CD4-positive, CD25-positive, alpha-beta regulatory T cell (primary cell): ENCODE results near the gene SCTR. TPM values are rescaled to one million over a fixed set of nuclear protein-coding genes. Genes with fewer than 3 reads are reported as not detected.

Source experiments
- ATAC-seq, 2 donors: fragments of 150-1000 bp; cut with Tn5 transposase; one replicate each; pipeline ENCODE4 v1.10.0; 2021; ENCODE audit warnings: low read depth in 2 of 2, moderate number of reproducible peaks in 2 of 2, moderate library complexity in 1 of 2
- DNase-seq, 3 donors: peaks; one replicate each; pipeline versions ENCODE4 v3.0.0 to v3.0.0-alpha.2; 2012 to 2022; ENCODE audit warnings: mixed read lengths in 1 of 3
- H3K27ac ChIP-seq: one replicate; pipeline ENCODE4 v1.7.0; 2013; ENCODE audit warnings: mild to moderate bottlenecking, low read length; ENCODE audit not compliant: insufficient read depth, poor library complexity, severe bottlenecking
- H3K27me3 ChIP-seq: one replicate; pipeline ENCODE4 v1.7.0; 2013; ENCODE audit warnings: low read length; ENCODE audit not compliant: control insufficient read depth, insufficient read depth
- H3K36me3 ChIP-seq: one replicate; pipeline ENCODE4 v1.7.0; 2013; ENCODE audit warnings: mild to moderate bottlenecking, low read length, moderate library complexity; ENCODE audit not compliant: control insufficient read depth, insufficient read depth
- H3K4me1 ChIP-seq: 2 replicates; pipeline ENCODE4 v1.7.0; 2013; ENCODE audit warnings: mild to moderate bottlenecking, low read length; ENCODE audit not compliant: insufficient read depth, control insufficient read depth, poor library complexity, severe bottlenecking
- H3K4me3 ChIP-seq: one replicate; pipeline ENCODE4 v1.7.0; 2013; ENCODE audit warnings: low read depth, mild to moderate bottlenecking, low read length, moderate library complexity
- H3K9me3 ChIP-seq, 2 experiments: 1 replicate in 1 of 2; 2 replicates in 1 of 2; pipeline ENCODE4 v1.7.0; 2013; ENCODE audit warnings: low read length in 2 of 2, mild to moderate bottlenecking in 1 of 2, moderate library complexity in 1 of 2; ENCODE audit not compliant: control insufficient read depth in 2 of 2
- H3K27ac Mint-ChIP-seq, 3 donors: one replicate each; pipeline ENCODE4 v1.8.0; 2020 to 2022; ENCODE audit warnings: mild to moderate bottlenecking in 3 of 3, mixed read lengths in 3 of 3, moderate library complexity in 2 of 3
- H3K27me3 Mint-ChIP-seq: one replicate; pipeline ENCODE4 v1.8.0; 2022; ENCODE audit warnings: mild to moderate bottlenecking, mixed read lengths
- H3K36me3 Mint-ChIP-seq: one replicate; pipeline ENCODE4 v1.8.0; 2020; ENCODE audit warnings: mixed read lengths
- H3K4me1 Mint-ChIP-seq, 4 donors: one replicate each; pipeline ENCODE4 v1.8.0; 2020 to 2022; ENCODE audit warnings: mixed read lengths in 4 of 4, mild to moderate bottlenecking in 1 of 4
- H3K4me3 Mint-ChIP-seq, 4 donors: one replicate each; pipeline ENCODE4 v1.8.0; 2020 to 2022; ENCODE audit warnings: mild to moderate bottlenecking in 4 of 4, mixed read lengths in 4 of 4, moderate library complexity in 3 of 4
- H3K9me3 Mint-ChIP-seq, 7 donors: one replicate each; pipeline ENCODE4 v1.8.0; 2020 to 2022; ENCODE audit warnings: mixed read lengths in 7 of 7, mild to moderate bottlenecking in 3 of 7, moderate library complexity in 2 of 7
- polyA plus RNA-seq, 4 donors: library from polyadenylated mRNA; unstranded; fragments of 300-500 nt; fragmentation: Illumina TruSeq; gene quantifications; one replicate each; pipeline ENCODE4 v1.2.3, GENCODE V29; 2021
- total RNA-seq: library from RNA; stranded (reverse); gene quantifications from one replicate; pipeline ENCODE4 v1.2.3, GENCODE V29; 2022

Gene SCTR
- total and polyA plus RNA-seq, 5 donors from 2014 or later: not detected

GRCh38 chr2:119537792-119538191 lies 13.5 kb upstream of the SCTR start:
- Histone ChIP-seq H3K9me3 (peaks cover 14 to 15% of the 10 kb centered on the region in 2 experiments), H3K27ac (no peak overlapping the region), H3K27me3 (peaks cover 10% of the 10 kb centered on the region), H3K4me3 (no peak overlapping the region), H3K4me1 (no peaks in the 10 kb centered on the region), H3K36me3 (no peaks in the 10 kb centered on the region)
- Mint-ChIP-seq H3K27me3 (peaks cover 23% of the 10 kb centered on the region), H3K27ac (no peak overlapping the region), H3K4me1 (no peaks in the 10 kb centered on the region), H3K9me3 (peaks cover 0 to 27% (median 7%) of the 10 kb centered on the region in 7 donors), H3K4me3 (no peak overlapping the region), H3K36me3 (no peaks in the 10 kb centered on the region)
- no peak for DNase-seq
- no peak for ATAC-seq

DNA sequence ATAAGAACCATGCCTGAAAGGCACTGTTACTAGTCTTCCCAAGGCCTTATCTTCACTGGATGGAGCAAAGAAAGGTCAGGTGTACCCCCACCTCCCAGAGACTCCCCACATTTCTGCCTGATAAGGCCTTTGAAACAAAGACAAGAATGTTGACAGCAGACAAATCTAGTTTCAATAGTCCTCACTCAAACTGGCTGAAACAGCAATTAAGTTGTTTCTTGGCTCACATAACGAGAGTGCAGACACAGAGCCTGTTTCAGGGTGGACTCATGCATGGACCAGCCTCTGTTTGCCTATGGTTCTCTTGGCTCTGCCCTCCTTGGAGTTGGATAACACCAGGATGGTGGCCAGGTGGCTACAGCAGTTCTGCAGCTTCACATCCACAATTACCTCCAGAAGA lies 12.4 kb upstream of the SCTR start:
- Mint-ChIP-seq H3K36me3 (no peaks in the 10 kb centered on the region), H3K4me1 (no peaks in the 10 kb centered on the region), H3K9me3 (peaks cover 0 to 31% (median 10%) of the 10 kb centered on the region in 7 donors), H3K4me3 (no peak overlapping the region), H3K27ac (no peak overlapping the region), H3K27me3 (peaks cover 16% of the 10 kb centered on the region)
- H3K9me3 ChIP-seq: peaks cover 19 to 23% of the 10 kb centered on the region in 2 experiments
- no peaks in the 10 kb centered on the region for H3K36me3 ChIP-seq
- H3K27ac ChIP-seq: no peak overlapping the region
- peaks cover 7% of the 10 kb centered on the region for H3K27me3 ChIP-seq
- no peak overlapping the region for H3K4me3 ChIP-seq
- no peaks in the 10 kb centered on the region for H3K4me1 ChIP-seq
- ATAC-seq (no peak), DNase-seq (no peak)

- no peaks in the 10 kb centered on the region for H3K36me3 Mint-ChIP-seq
- Histone ChIP-seq H3K4me3 (no peak overlapping the region), H3K27me3 (peaks cover 4% of the 10 kb centered on the region), H3K9me3 (peaks cover 23 to 24% of the 10 kb centered on the region in 2 experiments), H3K36me3 (no peaks in the 10 kb centered on the region), H3K27ac (no peak overlapping the region), H3K4me1 (no peaks in the 10 kb centered on the region)
- no peaks in the 10 kb centered on the region for H3K4me1 Mint-ChIP-seq
- ATAC-seq (no peak), DNase-seq (no peak)
- H3K27ac Mint-ChIP-seq: no peak overlapping the region
- peaks cover 0 to 35% (median 10%) of the 10 kb centered on the region in 7 donors for H3K9me3 Mint-ChIP-seq
- H3K4me3 Mint-ChIP-seq: no peak overlapping the region
- peaks cover 11% of the 10 kb centered on the region for H3K27me3 Mint-ChIP-seq
These were observed 11.9 kb upstream of the SCTR start for GRCh38 chr2:119536211-119536610.

DNA sequence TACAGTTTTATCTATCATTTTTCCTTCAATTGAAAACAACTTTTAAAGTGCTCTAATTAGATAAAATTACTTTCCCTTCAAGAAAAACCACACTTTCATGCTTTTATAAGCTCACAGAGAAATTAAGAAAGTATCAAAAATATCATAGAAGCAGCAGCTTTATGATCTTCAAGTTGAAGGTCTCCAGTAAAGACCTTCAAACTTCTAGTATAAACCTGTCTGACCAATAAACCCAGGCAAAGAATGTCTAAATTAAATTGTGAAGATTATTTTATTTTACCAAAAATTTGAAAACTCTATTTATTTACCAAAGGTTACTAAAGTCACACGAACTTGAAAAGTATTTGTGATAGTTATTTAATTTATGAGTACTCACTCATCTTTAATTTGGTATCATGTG lies 9.3 kb upstream of the SCTR start:
- H3K36me3 Mint-ChIP-seq: no peaks in the 10 kb centered on the region
- peaks cover 11% of the 10 kb centered on the region for H3K27me3 Mint-ChIP-seq
- Histone ChIP-seq H3K4me3 (no peak overlapping the region), H3K4me1 (no peaks in the 10 kb centered on the region), H3K36me3 (no peaks in the 10 kb centered on the region), H3K9me3 (peaks cover 23 to 24% of the 10 kb centered on the region in 2 experiments), H3K27me3 (no peaks in the 10 kb centered on the region), H3K27ac (no peak overlapping the region)
- peaks cover 0 to 40% (median 10%) of the 10 kb centered on the region in 7 donors for H3K9me3 Mint-ChIP-seq
- ATAC-seq (no peak), DNase-seq (no peak)
- H3K4me3 Mint-ChIP-seq: no peak overlapping the region
- no peaks in the 10 kb centered on the region for H3K4me1 Mint-ChIP-seq
- no peak overlapping the region for H3K27ac Mint-ChIP-seq

GRCh38 chr2:119531292-119531691 lies 7.0 kb upstream of the SCTR start:
- Histone ChIP-seq H3K36me3 (no peaks in the 10 kb centered on the region), H3K4me3 (no peak overlapping the region), H3K4me1 (no peaks in the 10 kb centered on the region), H3K27me3 (peaks cover 3% of the 10 kb centered on the region), H3K27ac (no peak overlapping the region), H3K9me3 (peaks cover 23 to 24% of the 10 kb centered on the region in 2 experiments)
- Mint-ChIP-seq H3K27me3 (peaks cover 5% of the 10 kb centered on the region), H3K36me3 (no peaks in the 10 kb centered on the region), H3K4me3 (no peak overlapping the region), H3K27ac (no peak overlapping the region), H3K4me1 (no peaks in the 10 kb centered on the region), H3K9me3 (peaks cover 0 to 38% (median 13%) of the 10 kb centered on the region in 7 donors)
- DNase-seq (no peak), ATAC-seq (no peak)

- H3K9me3 Mint-ChIP-seq: peaks cover 0 to 15% (median 8%) of the 10 kb centered on the region in 7 donors
- Histone ChIP-seq H3K9me3 (peaks cover 10 to 12% of the 10 kb centered on the region in 2 experiments), H3K4me3 (no peak overlapping the region), H3K36me3 (no peaks in the 10 kb centered on the region), H3K27ac (no peak overlapping the region), H3K27me3 (peaks cover 13% of the 10 kb centered on the region), H3K4me1 (no peaks in the 10 kb centered on the region)
- H3K4me3 Mint-ChIP-seq: no peak overlapping the region
- H3K4me1 Mint-ChIP-seq: no peaks in the 10 kb centered on the region
- no peak overlapping the region for H3K27ac Mint-ChIP-seq
- ATAC-seq: no peak
- no peak for DNase-seq
- H3K36me3 Mint-ChIP-seq: no peaks in the 10 kb centered on the region
- H3K27me3 Mint-ChIP-seq: peaks cover 15% of the 10 kb centered on the region
These were observed 3.7 kb upstream of the SCTR start for GRCh38 chr2:119527999-119528398.

DNA sequence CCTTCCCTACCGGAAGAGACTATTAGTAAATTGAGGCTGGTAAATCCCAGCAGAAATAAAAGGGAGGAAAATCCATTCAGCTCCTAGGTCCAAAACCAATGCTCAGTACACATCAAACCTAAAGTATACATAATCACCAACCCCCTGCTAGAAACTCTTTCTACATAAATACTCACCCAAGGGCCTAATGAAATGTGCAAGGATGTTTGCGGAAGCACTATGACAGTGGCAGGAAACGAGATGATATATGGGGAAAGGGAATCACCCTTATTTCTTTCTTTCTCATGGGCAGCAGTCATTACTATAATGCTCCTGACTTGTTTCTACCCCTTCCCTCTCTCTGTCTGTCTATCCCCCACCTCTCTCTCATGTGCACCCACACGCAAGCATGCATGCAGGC lies 1.3 kb upstream of the SCTR start:
- H3K27me3 Mint-ChIP-seq: peaks cover 24% of the 10 kb centered on the region
- H3K4me3 Mint-ChIP-seq: no peak overlapping the region
- peaks cover 0 to 6% (median 0%) of the 10 kb centered on the region in 7 donors for H3K9me3 Mint-ChIP-seq
- Histone ChIP-seq H3K4me1 (no peaks in the 10 kb centered on the region), H3K27ac (no peak overlapping the region), H3K4me3 (no peak overlapping the region), H3K36me3 (no peaks in the 10 kb centered on the region), H3K27me3 (peaks cover 13% of the 10 kb centered on the region), H3K9me3 (no peaks in the 10 kb centered on the region)
- H3K36me3 Mint-ChIP-seq: no peaks in the 10 kb centered on the region
- H3K27ac Mint-ChIP-seq: no peak overlapping the region
- ATAC-seq (no peak), DNase-seq (no peak)
- no peaks in the 10 kb centered on the region for H3K4me1 Mint-ChIP-seq

DNA sequence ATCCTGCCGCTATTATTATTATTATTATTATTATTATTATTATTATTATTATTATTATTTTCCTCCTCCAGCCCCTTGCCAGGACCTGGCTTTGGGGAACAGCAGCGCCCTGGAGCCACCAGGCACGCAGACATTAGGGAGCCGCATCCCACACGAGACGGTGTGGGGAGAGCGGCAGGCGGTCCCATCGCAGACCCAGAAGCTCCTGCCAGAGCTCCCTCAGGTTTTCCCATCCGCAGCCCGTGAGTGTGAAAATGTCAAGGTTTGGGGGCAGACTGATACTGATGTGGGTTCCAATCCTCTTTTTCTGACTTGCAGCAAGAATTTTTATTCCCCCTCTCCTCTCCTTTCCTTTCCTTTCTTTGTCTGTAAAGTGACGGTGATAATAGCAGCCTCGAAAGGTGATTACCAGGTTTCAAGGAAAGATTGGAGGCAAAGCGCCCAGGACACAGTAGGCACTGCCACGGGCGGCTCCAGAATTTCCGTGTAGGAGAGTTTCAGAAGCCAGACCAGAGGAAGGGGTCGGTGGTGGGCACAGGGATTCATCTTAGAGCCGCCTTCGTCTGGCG lies 816 bp downstream of the SCTR start:
- Mint-ChIP-seq H3K27me3 (peaks cover 29% of the 10 kb centered on the region), H3K4me1 (no peaks in the 10 kb centered on the region), H3K4me3 (no peak overlapping the region), H3K36me3 (no peaks in the 10 kb centered on the region), H3K27ac (no peak overlapping the region), H3K9me3 (peaks cover 0 to 4% (median 0%) of the 10 kb centered on the region in 7 donors)
- ATAC-seq (no peak), DNase-seq (no peak)
- H3K9me3 ChIP-seq: no peaks in the 10 kb centered on the region
- H3K27me3 ChIP-seq: peaks cover 13% of the 10 kb centered on the region
- no peak overlapping the region for H3K27ac ChIP-seq
- H3K4me3 ChIP-seq: no peak overlapping the region
- H3K36me3 ChIP-seq: no peaks in the 10 kb centered on the region
- no peaks in the 10 kb centered on the region for H3K4me1 ChIP-seq
